GM18520 (cell line): ENCODE measurements around the gene PLCH1.

Source experiments
- ATAC-seq: cut with Tn5 transposase; IDR thresholded peaks from one replicate; pipeline ENCODE4 v1.9.1; 2021; ENCODE audit not compliant: unreplicated experiment

Gene PLCH1

GRCh38 chr3:155688481-155688880 lies 56.4 kb downstream of the PLCH1 start:
- no peak for ATAC-seq

GRCh38 chr3:155683344-155683720 lies 61.5 kb downstream of the PLCH1 start:
- ATAC-seq, result no peak

DNA sequence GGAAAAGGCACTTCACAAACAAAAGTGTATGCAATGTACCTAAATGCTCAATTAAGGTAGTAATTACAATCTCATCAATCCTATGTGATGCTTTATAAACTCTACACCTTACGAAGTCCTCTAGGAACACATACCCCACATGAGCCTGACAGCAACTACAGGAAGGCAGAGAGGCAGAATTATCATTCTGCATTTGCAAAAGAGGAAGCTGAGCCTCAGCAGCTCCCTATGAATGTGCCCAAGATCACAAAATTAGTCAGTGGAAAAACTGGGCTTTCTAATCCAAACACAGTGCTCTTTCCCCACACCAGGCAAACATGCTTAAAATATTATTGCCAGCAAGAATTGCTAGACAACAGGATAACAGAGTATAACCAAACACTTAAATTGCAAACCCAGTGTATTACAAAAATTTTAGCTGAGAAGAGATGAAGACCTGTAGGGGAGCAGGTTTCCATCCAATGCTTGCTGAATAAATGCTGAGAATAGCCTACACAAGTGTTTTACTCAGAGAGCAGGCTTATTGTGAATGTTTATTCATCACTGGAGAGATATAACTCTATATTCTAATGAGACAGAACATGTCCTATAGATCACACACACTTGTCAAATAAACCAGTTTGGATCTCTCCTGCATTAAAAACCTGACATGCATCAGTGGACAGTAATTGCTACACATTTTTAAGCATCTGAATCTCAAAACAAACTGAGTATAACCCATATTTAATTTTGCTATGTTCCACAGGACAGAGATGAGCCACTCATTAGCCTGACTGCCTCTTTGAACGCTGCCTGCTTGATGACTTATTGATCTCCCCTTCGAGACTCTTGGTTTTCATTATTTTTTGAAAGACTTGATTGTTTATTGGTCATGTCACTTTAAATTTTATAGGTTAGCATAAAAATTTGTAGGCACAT lies 62.2 kb downstream of the PLCH1 start:
- ATAC-seq, result no peak

- no peak for ATAC-seq
These were observed 68.5 kb downstream of the PLCH1 start for GRCh38 chr3:155676252-155676981.

DNA sequence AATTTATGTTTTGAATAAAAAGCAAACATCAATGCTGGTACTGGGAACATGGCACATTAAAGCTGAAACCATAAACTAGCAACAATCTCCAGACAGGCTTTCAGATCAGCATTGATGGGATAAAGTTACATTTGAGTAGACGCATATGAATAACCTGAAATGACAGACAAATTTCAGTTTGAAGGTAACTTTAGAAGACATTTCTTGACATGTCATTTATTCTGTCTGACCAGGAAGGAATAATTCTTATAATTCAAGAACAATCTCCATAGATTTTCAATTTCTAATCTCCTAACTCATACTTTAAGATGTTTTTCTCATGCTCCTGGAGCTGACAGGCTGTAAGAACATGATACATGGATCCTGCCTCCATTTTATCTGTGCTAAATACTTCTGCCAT lies 69.8 kb downstream of the PLCH1 start:
- ATAC-seq, result no peak

DNA sequence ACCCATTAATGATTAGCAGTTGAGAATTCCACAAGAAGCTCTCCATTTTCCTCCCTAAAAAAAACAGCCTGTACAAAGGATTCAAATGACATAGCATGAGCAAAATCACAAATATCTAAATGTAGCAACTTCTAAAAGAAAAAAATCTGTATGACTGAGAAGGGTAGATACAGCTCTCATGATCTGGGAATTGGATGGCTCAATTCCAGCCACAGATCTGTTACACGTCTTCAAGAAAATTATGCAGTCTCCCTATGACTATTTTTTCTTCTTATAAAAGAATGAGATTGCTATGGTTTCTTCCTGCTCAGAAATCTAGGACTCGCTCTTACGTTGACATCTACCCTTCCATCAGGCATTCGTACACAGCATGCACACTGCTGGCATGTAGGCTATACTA lies 71.5 kb downstream of the PLCH1 start:
- no peak for ATAC-seq

GRCh38 chr3:155670335-155670734 lies 74.5 kb downstream of the PLCH1 start:
- ATAC-seq, result no peak

DNA sequence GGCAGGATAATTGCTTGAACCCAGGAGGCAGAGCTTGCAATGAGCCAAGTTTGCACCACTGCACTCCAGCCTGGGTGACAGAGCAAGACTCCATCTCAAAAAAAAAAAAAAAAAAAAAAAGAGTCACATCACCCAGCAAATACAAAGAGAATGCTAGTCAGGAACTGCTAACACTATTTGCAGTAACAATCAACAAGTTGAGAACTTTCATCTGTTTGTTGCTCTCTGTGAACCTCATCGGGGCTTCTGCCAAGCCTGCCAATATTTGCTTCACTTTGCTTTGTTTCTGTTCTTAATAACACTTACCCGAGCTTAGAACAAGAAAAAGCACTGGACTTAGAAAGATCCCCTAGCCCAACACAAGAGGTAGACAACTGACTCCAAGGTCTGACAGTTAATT lies 76.9 kb downstream of the PLCH1 start:
- no peak for ATAC-seq

- ATAC-seq, result no peak
These were observed 79.8 kb downstream of the PLCH1 start for GRCh38 chr3:155664925-155665695.

- no peak for ATAC-seq
These were observed 81.2 kb downstream of the PLCH1 start for GRCh38 chr3:155663467-155664212.

DNA sequence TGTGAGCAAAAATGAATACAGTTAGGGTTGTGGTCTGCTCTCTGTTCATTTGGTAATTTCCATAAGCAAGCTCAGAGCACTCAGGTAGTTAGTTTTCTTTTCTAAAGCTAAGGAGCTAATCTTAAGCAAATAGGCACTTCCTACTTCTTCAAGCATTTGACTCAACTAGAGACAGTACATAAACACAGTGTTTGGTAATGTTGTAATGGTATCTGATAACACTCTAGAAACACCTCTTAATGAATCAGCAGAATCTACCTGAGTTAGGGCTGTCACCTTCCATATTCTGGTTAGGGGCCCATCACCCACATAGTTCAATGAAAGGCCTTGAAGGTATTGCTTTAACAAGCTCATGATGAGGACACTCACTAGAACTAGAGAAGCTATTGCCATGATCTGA lies 83.1 kb downstream of the PLCH1 start:
- ATAC-seq, result no peak

- no peak for ATAC-seq
These were observed 83.8 kb downstream of the PLCH1 start for GRCh38 chr3:155661042-155661441.

GRCh38 chr3:155658671-155659261 lies 86.1 kb downstream of the PLCH1 start:
- no peak for ATAC-seq

- ATAC-seq, result no peak
These were observed 86.9 kb downstream of the PLCH1 start for GRCh38 chr3:155658006-155658405.

DNA sequence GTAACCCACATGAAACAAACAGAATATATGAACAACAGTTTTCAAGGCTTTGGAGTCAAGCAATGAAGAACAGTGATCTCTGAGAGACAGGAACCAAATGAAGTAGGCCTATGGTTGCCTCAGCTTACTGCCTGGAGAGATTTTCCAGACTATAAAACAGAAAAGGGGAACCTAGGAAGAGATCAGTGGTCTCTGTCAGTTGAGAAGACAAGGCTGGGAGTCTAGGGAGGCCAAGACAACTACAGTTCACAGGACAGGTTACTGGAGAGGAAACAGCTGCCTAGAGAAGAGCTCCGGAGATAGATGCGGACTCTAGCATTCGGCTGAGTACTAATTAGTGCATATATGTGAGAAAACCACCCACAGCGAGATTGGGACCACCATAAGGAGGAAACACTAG lies 87.7 kb downstream of the PLCH1 start:
- no peak for ATAC-seq

- ATAC-seq, result no peak
These were observed 88.4 kb downstream of the PLCH1 start for GRCh38 chr3:155656466-155656865.

DNA sequence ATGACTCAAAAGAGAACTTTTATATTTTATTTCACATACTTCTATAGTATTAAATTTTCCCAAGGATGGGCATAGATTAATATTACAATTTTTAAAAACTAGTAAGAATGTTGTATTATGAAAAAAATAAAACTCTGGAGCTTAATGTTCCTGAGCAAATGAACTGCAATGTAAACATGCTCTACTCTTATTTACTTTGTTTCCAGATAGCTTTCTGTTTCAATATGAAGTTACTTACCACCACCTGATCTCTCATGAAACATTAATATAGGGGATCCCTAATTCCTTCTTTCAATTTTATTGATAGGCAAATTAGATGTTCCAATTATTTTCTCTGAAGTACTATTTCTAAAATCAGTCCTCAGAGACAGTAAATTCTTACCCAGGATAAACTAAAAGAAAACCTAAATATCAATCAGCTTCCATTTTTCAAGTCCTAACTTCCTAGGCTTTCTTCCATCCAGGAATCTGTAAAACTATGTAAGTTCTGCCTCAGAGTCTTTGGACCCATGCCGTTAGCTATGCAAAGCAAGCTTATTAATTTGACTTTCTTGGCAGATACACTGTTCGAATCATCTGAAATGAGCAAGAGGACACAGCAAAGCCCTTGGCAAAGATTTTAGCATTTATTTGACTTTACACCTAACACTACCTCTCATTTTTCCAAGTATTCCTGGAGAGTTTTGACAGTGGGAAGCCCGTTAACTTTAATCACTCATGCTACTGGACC lies 93.2 kb downstream of the PLCH1 start:
- ATAC-seq, result no peak

DNA sequence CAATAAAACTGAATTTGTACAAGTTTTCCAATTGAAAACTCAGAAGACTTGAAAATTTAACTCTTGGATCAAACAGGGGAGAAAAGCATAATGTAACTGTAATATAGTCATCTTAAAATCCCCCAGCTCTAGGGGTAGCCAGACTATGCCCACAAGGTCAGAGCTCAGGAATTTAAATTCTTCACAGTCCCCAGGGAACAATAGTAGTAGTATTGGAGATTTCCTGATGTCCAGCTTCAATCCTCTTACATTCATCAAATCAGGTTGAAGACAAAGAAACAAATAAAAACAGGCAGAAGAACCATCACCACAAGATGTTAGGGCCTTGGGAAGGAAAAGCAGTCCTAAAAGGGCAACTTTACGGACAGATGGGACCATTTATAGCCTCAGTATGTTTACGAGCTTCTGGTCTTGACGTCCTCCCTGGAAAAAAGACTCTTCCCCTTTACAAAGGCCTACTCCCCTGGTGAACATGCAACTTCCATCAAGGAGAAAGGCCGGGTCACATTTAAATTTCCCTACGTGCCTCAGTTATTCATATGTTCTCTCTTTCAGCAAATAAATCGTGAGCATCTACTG lies 96.8 kb downstream of the PLCH1 start:
- ATAC-seq, result no peak

GRCh38 chr3:155647206-155647605 lies 97.7 kb downstream of the PLCH1 start:
- no peak for ATAC-seq
